IPS-18c (cell line): ENCODE results near the gene DCUN1D4.
"Not testable (repeated sequence)": the region's sequence is repeated elsewhere in the genome, so short reads cannot be mapped to it uniquely, and the experiment has no call there.

Experiments used
- H3K4me3 ChIP-seq: 2 replicates; pipeline ENCODE4 v1.7.0; 2013; ENCODE audit warnings: low read depth, mild to moderate bottlenecking, low read length, moderate library complexity; ENCODE audit not compliant: insufficient read depth
- H3K9me3 ChIP-seq: one replicate; pipeline ENCODE4 v1.6.1; 2013; ENCODE audit warnings: mild to moderate bottlenecking, low read length, moderate library complexity; ENCODE audit not compliant: control insufficient read depth, insufficient read depth

Gene DCUN1D4

DNA sequence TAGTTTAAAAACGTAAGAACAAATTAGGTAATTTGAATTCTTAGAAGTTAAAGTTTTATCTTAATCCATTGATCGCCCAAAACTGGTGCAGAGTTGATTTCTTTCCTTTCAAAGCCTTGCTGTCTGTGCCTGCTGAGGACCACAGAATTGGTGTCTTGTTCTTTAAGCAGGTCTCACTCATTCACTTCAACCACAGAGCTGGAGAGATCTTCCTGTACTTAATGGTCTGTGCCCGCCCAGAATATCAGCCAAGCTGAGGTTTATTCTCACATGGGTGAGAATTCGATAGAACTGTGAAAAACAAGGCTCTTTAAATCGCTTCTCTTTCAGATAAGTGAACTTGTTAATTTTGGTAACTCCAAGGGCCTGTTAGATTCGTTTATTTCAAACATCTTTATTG is 31.6 kb downstream of the DCUN1D4 start:
- no peaks in the 10 kb centered on the region for H3K9me3 ChIP-seq
- H3K4me3 ChIP-seq = no peak overlapping the region

DNA sequence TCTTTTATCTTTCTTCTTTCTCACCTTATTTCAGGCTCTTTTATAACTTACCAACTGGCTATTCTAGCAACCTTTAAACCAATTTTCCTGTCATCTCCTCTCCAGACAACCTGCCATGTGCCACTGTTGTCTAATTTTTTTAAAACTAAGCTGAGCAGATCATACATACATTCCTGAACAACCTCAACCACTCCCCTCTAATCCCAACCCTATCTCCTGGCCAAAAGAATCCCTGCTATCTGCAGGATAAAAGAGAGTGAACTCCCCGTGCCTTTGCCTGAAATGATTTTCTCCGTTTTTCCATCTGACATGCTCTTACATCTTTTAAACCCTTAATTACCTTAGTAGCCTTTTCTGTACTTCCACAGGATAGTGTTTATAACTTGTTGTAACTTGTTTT is 35.5 kb downstream of the DCUN1D4 start:
- H3K4me3 ChIP-seq = no peak overlapping the region
- no peaks in the 10 kb centered on the region for H3K9me3 ChIP-seq

DNA sequence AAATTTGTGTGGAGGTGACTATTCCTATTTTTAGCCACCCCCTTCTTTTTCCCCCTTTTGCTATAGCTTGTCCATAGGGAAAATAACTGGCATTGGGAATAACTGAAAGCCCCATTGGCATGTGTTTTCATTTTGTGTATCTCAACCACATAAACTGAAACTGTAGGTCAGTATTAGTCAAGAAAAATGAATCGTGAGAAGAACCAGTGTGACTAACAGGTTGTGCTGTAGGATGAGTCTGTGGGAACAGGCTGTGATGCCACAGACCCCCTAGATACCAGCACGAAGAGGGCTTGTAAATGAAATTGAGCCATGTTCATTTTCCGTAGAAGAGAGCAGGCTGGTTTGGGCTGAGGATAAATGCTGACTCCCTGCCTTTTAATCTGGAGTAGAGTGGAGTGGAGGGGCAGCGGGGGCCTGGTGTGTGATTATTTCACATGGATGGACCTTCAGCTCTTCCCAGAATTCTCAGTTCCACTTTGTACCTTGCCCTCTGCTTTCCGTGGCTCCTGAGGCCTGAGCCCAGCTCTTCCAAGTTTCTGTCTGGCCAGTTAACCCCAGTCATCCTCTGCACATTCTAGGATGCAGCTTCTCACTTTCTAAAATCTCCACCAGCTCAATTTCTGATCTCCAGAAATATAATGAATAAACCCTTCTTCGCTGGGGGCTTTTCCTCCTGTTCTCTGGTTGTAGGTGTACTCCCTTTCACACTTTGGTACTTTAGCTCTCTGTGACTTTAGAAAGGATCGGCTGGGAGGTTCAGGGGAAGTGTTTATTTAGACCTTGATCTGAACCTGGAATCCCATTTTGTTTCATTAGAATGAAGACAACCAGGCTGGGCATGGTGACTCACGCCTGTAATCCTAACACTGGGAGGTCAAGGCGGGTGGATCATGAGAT is 37.3 kb downstream of the DCUN1D4 start:
- Histone ChIP-seq H3K9me3 (no peaks in the 10 kb centered on the region), H3K4me3 (no peak overlapping the region)

DNA sequence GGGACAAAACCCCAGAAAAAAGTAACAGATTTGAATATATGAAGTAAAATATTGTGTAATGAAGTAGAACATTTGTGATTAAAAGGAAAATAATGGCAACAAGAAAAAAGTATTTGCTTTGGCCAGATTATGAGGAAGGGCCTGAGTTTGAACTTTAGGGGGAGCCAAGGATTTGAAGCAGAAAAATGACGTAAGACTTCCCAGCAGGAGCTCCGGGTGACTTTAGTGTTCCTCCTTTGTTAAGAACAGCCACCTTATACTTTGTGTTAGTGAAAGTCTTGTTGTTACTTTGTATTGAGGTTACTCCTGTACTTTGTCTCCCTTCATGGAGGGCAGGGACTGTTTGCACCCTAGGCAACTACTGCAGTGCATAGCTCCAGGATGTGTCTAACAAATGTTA is 41.1 kb downstream of the DCUN1D4 start:
- Histone ChIP-seq H3K4me3 (no peak overlapping the region), H3K9me3 (no peaks in the 10 kb centered on the region)

DNA sequence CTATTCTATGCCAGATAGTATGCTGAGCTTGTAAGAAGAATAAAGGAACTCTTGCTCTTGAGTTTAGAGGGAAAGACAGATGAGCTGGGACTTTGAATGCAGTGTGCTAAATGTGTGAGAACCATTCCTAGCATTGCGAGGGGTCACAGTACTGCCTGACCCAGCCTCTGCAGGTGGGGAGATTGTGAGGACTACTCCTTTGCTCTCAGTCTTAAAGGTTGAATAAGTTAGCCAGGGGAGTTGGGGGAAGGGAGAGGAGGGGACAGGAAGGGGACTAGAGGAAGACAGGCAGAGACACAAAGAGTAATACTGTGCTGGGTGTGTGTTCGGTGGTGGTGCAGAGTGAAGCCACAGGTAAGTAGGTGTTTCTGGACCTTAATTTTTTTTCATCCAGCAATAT is 41.7 kb downstream of the DCUN1D4 start:
- H3K9me3 ChIP-seq = no peaks in the 10 kb centered on the region
- no peak overlapping the region for H3K4me3 ChIP-seq

DNA sequence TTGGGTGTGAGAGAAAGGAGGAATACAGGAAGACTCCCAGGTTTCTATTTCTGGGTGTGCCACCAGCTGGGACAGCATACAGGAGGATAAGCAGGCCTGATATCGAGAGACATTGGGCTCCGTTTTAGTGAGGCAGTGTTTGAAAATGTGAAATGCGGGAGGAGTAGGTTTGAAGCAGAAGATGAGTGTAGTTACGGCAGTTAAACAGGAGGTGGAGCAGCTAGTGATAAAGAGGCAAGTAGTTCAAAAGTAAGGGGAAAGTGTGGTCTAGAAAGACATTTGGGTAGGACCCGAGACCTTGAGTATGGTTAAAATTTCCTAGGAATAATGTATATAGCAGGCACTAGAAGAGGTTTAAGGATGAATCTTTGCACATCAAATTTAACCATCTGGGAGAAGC is 42.4 kb downstream of the DCUN1D4 start:
- Histone ChIP-seq H3K9me3 (no peaks in the 10 kb centered on the region), H3K4me3 (no peak overlapping the region)

DNA sequence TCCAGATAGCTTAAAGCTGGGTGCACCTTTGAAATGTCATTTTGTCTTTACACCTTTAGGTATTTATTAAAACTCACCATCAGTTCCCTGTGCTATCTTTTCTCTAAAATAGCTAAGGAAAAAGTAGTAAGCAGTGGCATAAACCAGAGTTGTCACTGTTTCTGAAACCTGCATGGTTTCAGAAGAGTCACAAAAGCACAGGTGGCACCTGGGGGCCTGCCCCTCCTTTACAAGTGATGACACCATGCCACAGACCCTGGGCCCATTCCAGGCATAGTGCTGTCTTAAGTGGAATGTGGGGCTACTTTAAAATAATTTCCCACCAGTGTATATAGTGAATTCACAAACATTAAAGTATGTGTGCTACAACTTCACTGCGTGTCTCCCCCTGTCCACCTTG is 47.8 kb downstream of the DCUN1D4 start:
- no peaks in the 10 kb centered on the region for H3K9me3 ChIP-seq

DNA sequence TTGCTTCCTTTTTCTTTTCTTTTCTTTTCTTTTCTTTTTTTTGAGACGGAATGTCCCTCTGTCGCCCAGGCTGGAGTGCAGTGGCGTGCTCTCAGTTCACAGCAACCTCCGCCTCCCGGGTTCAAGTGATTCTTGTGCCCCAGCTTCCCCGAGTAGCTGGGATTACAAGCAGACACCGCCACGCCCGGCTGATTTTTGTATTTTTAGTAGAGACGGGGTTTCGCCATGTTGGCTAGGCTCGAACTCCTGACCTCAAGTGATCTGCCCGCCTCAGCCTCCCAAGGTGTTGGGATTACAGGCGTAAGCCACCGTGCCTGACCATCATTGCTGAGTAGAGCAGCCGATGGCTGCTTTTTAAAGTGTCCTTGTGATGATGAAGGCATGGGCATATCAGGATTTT is 50.4 kb downstream of the DCUN1D4 start:
- not testable (repeated sequence) for H3K9me3 ChIP-seq, H3K4me3 ChIP-seq

More for the DNA sequence above, 47.8 kb downstream of the DCUN1D4 start:
- no peak overlapping the region for H3K4me3 ChIP-seq

DNA sequence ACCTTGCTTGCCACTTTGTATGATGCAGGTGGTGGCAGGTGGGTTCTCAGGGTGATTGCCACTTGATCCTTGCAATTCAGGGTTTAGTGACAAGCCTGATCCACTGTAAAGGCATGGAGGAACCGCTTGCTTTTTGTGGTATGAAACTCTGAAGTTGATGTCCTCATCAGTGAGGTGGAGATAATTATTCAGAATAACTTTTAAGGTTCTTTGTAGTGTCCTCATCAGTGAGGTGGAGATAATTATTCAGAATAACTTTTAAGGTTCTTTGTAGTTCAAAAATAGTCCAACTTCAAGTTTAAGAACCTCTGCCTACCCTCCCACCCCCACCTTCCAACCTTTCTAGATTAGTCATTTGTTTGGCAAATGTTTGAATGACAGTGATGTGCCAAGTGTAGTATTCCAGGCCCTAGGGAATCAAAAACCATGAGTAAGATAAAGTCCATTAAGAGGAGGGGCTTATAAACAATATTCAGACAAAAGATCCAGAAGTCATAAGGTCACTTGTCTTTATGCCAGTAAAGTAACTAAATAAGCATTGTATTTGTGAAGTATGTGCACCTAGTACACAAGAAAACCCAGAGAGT is 51.2 kb downstream of the DCUN1D4 start:
- H3K9me3 ChIP-seq = no peaks in the 10 kb centered on the region
- no peak overlapping the region for H3K4me3 ChIP-seq

DNA sequence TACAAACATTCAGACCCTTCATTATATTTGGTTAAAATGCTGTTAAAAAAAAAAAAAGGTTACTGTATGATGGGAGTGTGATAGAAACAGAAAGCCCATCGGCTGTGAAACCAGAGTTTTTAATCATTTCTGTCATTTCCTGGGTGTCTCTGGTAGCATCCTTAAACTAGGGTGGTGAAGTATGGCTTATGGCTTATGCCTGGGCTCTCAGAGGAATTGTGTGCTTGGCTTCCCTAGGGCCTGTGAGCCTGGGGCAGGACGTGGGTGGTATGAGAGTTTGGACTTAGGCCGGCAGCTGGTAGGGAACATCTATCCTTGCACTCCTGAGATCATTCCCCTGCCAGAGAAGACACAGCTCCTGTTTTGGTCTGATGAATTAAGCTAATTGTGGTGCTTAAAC is 52.2 kb downstream of the DCUN1D4 start:
- no peak overlapping the region for H3K4me3 ChIP-seq
- H3K9me3 ChIP-seq = no peaks in the 10 kb centered on the region

DNA sequence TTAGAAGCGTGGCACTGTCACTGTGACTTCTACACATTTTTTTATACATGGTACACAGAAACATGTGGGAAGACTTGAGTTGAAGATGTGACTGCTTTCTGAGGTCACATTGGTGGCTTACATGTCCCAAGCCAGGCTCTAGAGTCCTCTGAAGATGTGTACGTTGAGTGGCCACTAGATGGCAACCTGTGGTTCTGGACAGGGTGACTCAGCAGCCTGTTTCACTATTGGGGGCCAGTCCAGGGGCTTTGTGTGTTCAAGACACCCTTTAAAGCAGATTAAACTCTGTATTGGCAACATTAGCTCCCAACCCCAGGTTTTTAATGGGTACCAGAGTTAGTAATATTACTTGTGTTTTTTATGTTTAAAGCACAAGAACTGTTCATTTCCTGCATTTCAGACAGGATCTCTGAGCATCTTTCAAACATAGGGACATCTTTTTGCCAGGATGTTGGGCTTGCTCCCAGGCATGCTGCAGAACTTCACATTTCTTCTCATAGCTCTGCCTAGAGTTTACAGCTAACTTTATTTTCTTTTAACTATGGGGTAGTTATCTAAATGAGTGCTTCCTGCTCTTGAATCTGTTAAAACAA is 53.0 kb downstream of the DCUN1D4 start:
- Histone ChIP-seq H3K9me3 (no peaks in the 10 kb centered on the region), H3K4me3 (no peak overlapping the region)

DNA sequence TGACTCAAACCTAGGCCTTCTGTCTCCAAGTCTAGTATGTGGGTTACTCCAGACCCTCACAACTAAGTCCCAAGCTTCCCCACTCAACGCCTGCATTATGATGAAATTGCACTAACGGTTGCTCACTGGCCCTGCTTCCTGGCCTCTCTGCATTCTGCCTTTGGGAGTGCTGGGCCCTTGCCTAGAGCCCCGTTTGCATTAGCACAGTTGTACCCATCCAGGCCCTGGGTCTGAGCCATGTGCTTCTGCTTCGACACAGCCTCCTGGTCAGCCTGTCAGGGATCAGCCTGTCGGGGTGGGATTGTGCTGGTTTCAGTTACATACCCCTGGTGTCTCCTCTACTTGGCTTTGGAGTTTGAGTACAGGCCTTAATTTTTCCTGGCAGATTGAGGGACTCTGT is 58.4 kb downstream of the DCUN1D4 start:
- Histone ChIP-seq H3K9me3 (no peaks in the 10 kb centered on the region), H3K4me3 (no peak overlapping the region)

DNA sequence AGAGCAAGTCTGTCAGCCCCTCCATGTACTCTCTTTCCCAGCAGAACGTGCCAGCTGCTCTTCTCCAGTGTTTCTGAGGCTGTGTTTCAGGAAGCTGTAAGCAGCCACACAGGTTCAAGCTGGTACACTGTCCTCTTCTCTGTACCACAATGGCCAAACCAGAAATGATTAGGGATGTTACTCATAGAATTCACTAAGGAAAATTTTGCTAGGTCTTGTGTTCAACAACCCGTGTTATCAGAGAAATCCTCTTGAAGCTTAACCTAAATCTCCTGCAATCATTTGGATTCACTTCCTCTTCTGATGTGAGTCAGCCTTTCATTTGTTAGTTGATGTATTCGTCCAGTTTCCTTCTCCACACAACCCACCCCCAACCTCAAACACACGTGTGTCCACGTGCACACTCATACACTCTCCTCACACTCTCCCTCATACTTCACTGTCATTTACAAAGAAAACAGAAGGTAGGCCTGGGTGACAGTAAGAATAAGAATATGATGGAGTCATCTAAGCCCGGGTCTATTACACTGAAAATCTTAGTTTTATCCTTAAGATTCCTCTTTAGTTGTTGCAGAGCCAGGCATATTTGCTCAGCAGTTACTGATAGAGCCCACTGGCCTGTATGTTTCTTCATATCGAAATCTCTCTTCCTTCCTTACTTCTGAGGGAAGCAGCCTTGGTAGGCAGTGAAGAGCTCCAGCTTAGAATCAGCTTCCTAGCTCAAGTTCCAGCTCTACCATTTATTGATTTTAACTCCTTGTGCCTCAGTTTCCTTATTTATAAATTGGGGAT is 63.4 kb downstream of the DCUN1D4 start:
- H3K4me3 ChIP-seq = no peak overlapping the region
- H3K9me3 ChIP-seq = no peaks in the 10 kb centered on the region

DNA sequence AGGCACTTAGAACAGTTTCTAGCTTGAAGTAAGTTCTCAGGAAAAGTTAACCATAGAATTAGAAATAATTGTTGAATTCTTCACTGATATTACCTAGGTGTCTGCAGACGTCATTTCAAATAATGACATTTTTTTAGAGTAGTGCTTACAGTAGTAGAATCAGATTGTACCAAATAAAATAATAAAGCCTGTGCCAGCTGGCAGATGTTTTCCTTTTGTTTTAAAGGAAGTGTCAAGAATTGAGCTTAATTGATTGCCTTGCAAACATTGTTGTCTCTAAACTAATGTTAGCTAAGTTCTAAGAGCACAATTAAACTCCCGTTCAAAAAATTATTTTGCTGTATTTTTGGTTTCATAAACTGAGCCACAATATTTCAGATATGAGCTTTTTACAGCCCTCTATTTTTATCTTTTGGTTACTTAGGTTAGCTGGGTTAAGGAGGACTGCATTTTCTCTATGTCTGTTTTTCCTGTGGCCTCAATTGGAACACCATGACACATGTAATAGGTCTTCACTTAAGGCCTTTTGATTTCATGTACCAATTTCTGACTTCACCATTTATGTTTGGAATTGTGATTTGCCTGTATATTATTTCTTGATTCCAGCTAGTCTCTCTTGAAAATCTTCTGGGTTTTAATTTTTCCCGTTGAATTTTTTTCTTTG is 64.2 kb downstream of the DCUN1D4 start:
- Histone ChIP-seq H3K9me3 (no peaks in the 10 kb centered on the region), H3K4me3 (no peak overlapping the region)

DNA sequence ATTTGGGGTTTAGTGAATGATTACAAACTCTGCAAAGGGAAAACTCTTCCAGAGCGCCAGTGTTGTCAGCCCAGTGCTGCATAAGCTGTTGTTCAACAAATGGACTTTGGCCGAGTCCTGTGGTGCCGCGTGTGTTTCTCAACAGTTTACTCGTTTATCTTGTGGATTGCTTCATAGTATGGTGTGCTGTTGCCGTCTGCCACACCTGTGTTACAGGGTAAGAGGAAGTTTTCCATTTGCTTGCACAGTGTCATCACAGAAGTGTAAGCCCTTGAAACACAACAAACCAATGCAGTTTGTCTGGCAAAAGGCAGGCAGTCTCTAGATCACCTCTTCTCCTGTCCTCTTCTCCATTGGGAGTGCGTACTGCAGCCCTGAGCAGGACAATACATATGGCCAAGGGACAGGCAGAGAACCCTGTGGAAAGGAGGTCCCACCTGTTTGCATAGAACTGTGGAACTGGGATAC is 66.3 kb downstream of the DCUN1D4 start:
- Histone ChIP-seq H3K9me3 (no peaks in the 10 kb centered on the region), H3K4me3 (no peak overlapping the region)

DNA sequence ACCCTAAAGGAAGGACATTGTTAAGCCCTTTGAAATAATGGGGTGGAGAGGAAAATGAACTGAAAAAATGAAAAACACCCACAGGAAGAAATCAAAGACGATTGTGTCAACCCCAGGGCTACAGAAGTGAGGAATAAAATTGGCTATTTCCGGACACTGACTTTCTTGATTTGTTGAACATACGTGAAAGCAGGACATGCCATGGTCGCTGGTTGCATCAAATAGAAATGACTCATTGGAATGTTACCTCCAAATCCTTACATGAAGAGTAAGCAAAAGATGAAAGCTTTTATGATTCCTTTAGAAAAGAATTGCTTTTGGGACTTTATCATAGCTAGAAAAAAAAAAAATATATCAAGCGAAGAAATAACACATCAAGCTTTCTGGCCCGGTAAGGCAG is 75.3 kb downstream of the DCUN1D4 start:
- Histone ChIP-seq H3K9me3 (no peaks in the 10 kb centered on the region), H3K4me3 (no peak overlapping the region)

DNA sequence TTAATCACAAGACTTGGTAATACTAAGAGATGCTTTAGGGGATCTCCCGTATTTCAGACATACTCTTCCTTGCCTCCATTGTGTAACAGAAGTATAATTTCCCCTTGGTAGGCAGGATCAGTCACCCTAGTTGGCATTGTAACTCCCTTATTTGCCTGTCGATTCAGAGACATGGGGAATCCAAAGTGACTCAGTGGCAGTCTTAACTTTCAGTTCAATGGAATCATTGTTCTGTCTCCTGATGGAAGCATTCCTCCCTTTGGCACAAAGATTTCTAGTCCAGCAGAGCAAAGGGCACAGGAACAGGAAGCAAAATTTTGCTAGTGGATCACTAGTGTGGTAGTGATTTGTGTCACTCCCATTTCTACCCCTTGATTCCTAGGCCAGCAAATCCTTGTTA is 80.4 kb downstream of the DCUN1D4 start:
- Histone ChIP-seq H3K9me3 (no peaks in the 10 kb centered on the region), H3K4me3 (no peak overlapping the region)
